Activated CD8-positive, alpha-beta memory T cell treated with anti-CD3 and anti-CD28 coated beads, Interleukin-2, amount 50 U/mL, for 1 hour (primary cell): ENCODE results near the gene STAT2.
"Not testable (repeated sequence)": the region's sequence is repeated elsewhere in the genome, so short reads cannot be mapped to it uniquely, and the experiment has no call there.

Experiments
- DNase-seq: peaks from one replicate; pipeline ENCODE4 v3.0.0-alpha.2; 2020; ENCODE audit errors: extremely low read depth

Gene STAT2

GRCh38 chr12:56330936-56331490 is 28.9 kb downstream of the STAT2 start:
- DNase-seq: no peak

GRCh38 chr12:56326533-56326932 is 33.4 kb downstream of the STAT2 start:
- DNase-seq: no peak

- no peak for DNase-seq
Measured at GRCh38 chr12:56326126-56326525, 33.8 kb downstream of the STAT2 start.

- no peak for DNase-seq
Measured at GRCh38 chr12:56324206-56324605, 35.7 kb downstream of the STAT2 start.

GRCh38 chr12:56321610-56322009 is 38.3 kb downstream of the STAT2 start:
- not testable (repeated sequence) for DNase-seq

- no peak for DNase-seq
Measured at GRCh38 chr12:56321027-56321426, 38.9 kb downstream of the STAT2 start.

GRCh38 chr12:56317675-56318074 is 42.2 kb downstream of the STAT2 start:
- DNase-seq: no peak

- peak; percentile 89 for DNase-seq
Measured at GRCh38 chr12:56315622-56316473, 44.1 kb downstream of the STAT2 start, which contains the start of gene CNPY2. Gene CNPY2 (minus strand): TSS chr12:56315988. CDS start chr12:56315217, 771 bp downstream.

GRCh38 chr12:56315249-56315621 is 44.7 kb downstream of the STAT2 start:
- DNase-seq: no peak

- DNase-seq: no peak
Measured at GRCh38 chr12:56311003-56311402, 48.9 kb downstream of the STAT2 start.

GRCh38 chr12:56308714-56309113 is 51.2 kb downstream of the STAT2 start:
- DNase-seq: no peak

- DNase-seq: no peak
Measured at GRCh38 chr12:56307221-56307965, 52.5 kb downstream of the STAT2 start.

GRCh38 chr12:56304872-56305590 is 54.9 kb downstream of the STAT2 start:
- no peak for DNase-seq

GRCh38 chr12:56304276-56304675 is 55.6 kb downstream of the STAT2 start:
- DNase-seq: no peak

GRCh38 chr12:56300644-56301464 is 59.1 kb downstream of the STAT2 start:
- DNase-seq: no peak

GRCh38 chr12:56299853-56300643 is 59.9 kb downstream of the STAT2 start, which contains the start of gene CS:
Gene CS (minus strand): TSS chr12:56300330. CDS start chr12:56300201, 129 bp downstream.
- peak; percentile 99 for DNase-seq

GRCh38 chr12:56299308-56299852 is 60.5 kb downstream of the STAT2 start:
- DNase-seq: no peak

GRCh38 chr12:56298828-56299227 is 61.1 kb downstream of the STAT2 start:
- no peak for DNase-seq

GRCh38 chr12:56297400-56297799 is 62.5 kb downstream of the STAT2 start:
- DNase-seq: no peak

- no peak for DNase-seq
Measured at GRCh38 chr12:56296295-56296694, 63.6 kb downstream of the STAT2 start.
